ENCODE results near the gene TET2. TPM values are rescaled to one million over a fixed set of nuclear protein-coding genes. Genes with fewer than 3 reads are reported as not detected.

Gene TET2
- total RNA-seq, 4 donors from 2014 or later: 31.9 to 69.0 (median 39.5) TPM

- Histone ChIP-seq H3K9me3 (no peaks in the 10 kb centered on the region), H3K27ac (no peak overlapping the region), H3K27me3 (no peaks in the 10 kb centered on the region), H3K36me3 (no peaks in the 10 kb centered on the region), H3K4me3 (no peak overlapping the region), H3K4me1 (no peaks in the 10 kb centered on the region)
- 85% methylated on average over 5 of the region's 5 CpGs for WGBS
- TF ChIP-seq POLR2A (IDR thresholded peaks at IDR 0.05) (no peak), EP300 (IDR thresholded peaks at IDR 0.05) (no peak), CTCF (IDR thresholded peaks at IDR 0.05) (no peak), POLR2AphosphoS5 (IDR thresholded peaks at IDR 0.05) (no peak)
- no peak for DNase-seq (ENCODE audit: low spot score in 2 of 2)
Measured at GRCh38 chr4:105305019-105305836, 158.6 kb downstream of the TET2 start.

- 83% methylated on average over 5 of the region's 5 CpGs for WGBS
- DNase-seq (ENCODE audit: low spot score in 2 of 2): no peak
Measured at GRCh38 chr4:105306158-105306781, 159.6 kb downstream of the TET2 start.

GRCh38 chr4:105306820-105307219 lies 160.1 kb downstream of the TET2 start:
- H3K36me3 ChIP-seq: no peaks in the 10 kb centered on the region
- TF ChIP-seq CTCF (IDR thresholded peaks at IDR 0.05) (no peak), POLR2A (IDR thresholded peaks at IDR 0.05) (no peak), EP300 (IDR thresholded peaks at IDR 0.05) (no peak), POLR2AphosphoS5 (IDR thresholded peaks at IDR 0.05) (no peak)
- no peak overlapping the region for H3K4me3 ChIP-seq
- H3K27ac ChIP-seq: no peak overlapping the region
- WGBS: 82% methylated on average over 3 of the region's 3 CpGs
- no peaks in the 10 kb centered on the region for H3K4me1 ChIP-seq
- DNase-seq (ENCODE audit: low spot score in 2 of 2): no peak
- H3K9me3 ChIP-seq: peaks cover 6% of the 10 kb centered on the region
- H3K27me3 ChIP-seq: no peaks in the 10 kb centered on the region

More at GRCh38 chr4:105306158-105306781, 159.6 kb downstream of the TET2 start:
- H3K27ac ChIP-seq: no peak overlapping the region
- no peaks in the 10 kb centered on the region for H3K36me3 ChIP-seq
- no peaks in the 10 kb centered on the region for H3K27me3 ChIP-seq
- H3K9me3 ChIP-seq: peaks cover 5% of the 10 kb centered on the region
- H3K4me3 ChIP-seq: no peak overlapping the region
- no peak for TF ChIP-seq POLR2A (IDR thresholded peaks at IDR 0.05)
- TF ChIP-seq CTCF (IDR thresholded peaks at IDR 0.05): no peak
- no peak for TF ChIP-seq POLR2AphosphoS5 (IDR thresholded peaks at IDR 0.05)
- TF ChIP-seq EP300 (IDR thresholded peaks at IDR 0.05): no peak
- H3K4me1 ChIP-seq: no peaks in the 10 kb centered on the region

GRCh38 chr4:105318486-105318885 lies 171.8 kb downstream of the TET2 start:
- 97% methylated on average over 1 of the region's 1 CpG for WGBS
- Histone ChIP-seq H3K27ac (no peak overlapping the region), H3K36me3 (no peaks in the 10 kb centered on the region), H3K4me3 (no peak overlapping the region), H3K4me1 (no peaks in the 10 kb centered on the region), H3K9me3 (no peaks in the 10 kb centered on the region), H3K27me3 (no peaks in the 10 kb centered on the region)
- no peak for TF ChIP-seq CTCF (IDR thresholded peaks at IDR 0.05)
- TF ChIP-seq POLR2A (IDR thresholded peaks at IDR 0.05): no peak
- TF ChIP-seq POLR2AphosphoS5 (IDR thresholded peaks at IDR 0.05): no peak
- no peak for TF ChIP-seq EP300 (IDR thresholded peaks at IDR 0.05)
- DNase-seq (ENCODE audit: low spot score in 2 of 2): no peak

- H3K27me3 ChIP-seq: no peaks in the 10 kb centered on the region
- H3K4me3 ChIP-seq: no peak overlapping the region
- H3K27ac ChIP-seq: no peak overlapping the region
- DNase-seq (ENCODE audit: low spot score in 2 of 2): no peak
- no peaks in the 10 kb centered on the region for H3K9me3 ChIP-seq
- 84% methylated on average over 2 of the region's 2 CpGs for WGBS
- no peak for TF ChIP-seq EP300 (IDR thresholded peaks at IDR 0.05)
- TF ChIP-seq POLR2AphosphoS5 (IDR thresholded peaks at IDR 0.05): no peak
- no peaks in the 10 kb centered on the region for H3K4me1 ChIP-seq
- no peaks in the 10 kb centered on the region for H3K36me3 ChIP-seq
Measured at GRCh38 chr4:105327222-105327621, 180.5 kb downstream of the TET2 start.
